Stimulated activated CD4-positive, alpha-beta T cell treated with anti-CD3 and anti-CD28 coated beads, Interleukin-4, amount 100 ng/mL, for 48 hours (primary cell): ENCODE results near the gene SETD3.

Experiments used
- DNase-seq, 2 donors: peaks; one replicate each; pipeline ENCODE4 v3.0.0-alpha.2; 2020; ENCODE audit warnings: low read depth in 2 of 2

SETD3 gene

DNA sequence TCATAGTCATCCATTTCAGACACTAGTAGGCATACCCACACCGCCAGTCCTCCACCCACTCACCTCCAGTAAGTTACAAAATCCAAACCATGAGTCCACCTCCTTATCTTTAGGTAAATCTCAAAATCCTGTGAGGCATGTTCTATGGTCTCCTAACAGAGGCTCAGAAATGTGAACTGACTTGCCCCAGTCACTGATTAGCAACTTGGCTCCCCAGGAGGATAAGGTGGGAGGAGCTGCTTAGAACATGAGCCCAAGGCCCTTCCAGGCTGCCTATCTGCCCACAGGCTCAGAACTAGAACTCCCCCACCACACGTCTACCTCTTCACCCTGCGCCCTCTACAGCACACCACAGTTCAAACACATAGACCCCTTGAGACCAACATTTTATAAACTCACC is 19.9 kb downstream of the SETD3 start:
- DNase-seq, result no peak

DNA sequence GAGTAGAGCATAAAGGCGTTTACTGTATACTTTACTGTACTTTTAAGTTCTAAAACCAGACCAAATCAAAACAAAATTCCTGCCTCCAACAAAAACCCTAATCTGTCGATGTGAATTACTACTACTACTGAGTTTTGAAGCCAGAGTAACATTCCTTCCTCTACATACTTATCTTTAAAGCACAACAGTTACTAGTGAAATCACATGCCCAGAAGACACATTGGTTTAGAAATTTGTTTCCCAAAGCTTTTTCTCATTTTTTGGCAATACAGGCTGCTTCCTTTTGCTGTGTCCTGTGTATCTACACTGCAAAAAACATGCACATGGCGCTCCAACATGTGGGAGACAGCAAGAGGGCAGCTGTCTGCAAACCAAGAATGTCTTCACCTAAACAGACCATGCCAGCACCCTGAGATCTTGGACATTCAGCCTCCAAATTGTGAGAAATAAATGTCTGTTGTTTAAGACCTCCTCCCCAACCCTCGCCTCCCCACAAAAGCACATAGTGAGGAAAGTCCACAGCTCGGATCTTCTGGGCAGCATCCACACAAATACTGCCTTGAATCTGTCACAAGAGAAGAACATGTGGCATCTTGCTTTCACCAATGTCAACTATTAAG is 21.1 kb downstream of the SETD3 start:
- no peak for DNase-seq

GRCh38 chr14:99454246-99454645 is 26.4 kb downstream of the SETD3 start:
- DNase-seq, result no peak

- DNase-seq, result no peak
Observed at GRCh38 chr14:99452968-99453367, 27.7 kb downstream of the SETD3 start.

DNA sequence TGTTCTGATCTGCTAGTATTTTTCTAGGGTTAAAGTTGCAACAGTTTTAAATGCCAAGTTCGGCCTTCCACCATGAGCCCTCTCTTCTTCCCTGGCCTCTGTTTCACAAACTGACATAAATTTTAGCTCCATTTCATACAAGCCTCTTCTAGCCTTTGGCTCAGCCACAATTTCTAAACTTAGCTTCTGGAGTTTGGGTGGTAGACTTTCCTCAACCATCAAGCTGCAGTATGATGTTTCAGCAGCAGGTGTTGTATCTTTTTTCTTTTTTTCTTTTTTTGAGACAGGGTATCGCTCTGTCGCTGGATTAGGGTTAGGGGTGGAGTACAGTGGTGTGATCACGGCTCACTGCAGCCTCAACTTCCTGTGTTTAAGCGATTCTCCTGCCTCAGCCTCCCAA is 29.4 kb downstream of the SETD3 start:
- no peak for DNase-seq

DNA sequence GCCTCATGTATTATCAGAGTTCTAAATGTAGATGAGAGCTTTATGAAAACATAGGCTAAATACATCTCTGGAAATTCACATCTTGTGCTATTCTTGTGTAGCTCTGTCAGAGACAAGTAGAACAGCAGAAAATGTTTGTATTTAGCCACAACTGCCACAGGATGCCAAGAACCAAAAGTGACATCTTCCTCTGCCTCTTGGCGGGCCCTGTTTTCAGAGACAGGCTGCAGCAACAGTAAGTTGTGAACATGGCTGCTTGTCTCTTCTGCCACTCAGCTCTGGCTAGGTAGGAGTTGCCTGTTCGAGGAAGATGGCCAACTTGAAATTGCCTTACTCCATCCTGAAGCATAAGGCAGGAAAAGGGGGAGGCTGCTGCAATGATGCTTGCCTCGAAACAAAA is 30.4 kb downstream of the SETD3 start:
- no peak for DNase-seq

DNA sequence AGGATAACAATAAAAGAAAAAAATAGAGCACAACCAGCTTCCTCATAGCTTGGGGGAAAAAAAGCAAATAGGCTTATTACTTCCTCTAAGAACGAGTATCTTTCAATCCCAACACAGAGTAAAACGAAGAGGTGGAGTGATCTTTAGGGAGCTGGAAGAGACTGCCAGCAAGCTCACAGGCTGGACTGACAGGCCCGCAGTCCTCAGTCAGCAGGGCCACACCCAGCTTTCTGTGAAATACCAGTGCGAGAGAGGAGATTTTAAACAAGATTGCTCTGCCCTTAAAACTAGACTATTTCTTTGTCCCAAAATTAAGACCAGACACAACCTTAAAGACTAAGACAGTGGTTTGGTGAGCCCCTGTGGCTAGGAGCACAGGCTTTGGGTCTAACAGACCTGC is 32.9 kb downstream of the SETD3 start:
- DNase-seq, result no peak

DNA sequence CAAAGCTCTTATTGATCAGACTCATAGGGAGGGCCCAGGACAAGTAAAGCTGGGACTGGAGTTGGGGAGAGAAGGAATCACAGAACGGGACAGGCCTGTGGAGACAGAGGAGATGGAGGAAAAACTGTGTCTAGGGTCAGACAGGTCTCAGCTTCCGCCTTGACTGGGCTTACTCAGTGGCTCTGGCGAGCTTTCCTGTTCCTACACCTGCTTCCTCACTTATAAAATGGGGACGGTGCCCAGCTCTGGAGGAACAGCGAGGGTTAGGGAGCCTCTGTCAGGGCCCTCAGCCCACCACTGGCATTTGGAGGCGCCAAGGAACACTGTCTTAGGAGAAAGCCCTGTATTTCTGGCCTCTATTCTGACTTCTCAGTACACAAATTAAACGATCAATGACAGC is 34.7 kb downstream of the SETD3 start:
- DNase-seq, result no peak

- DNase-seq, result no peak
Observed at GRCh38 chr14:99441918-99442317, 38.7 kb downstream of the SETD3 start.

GRCh38 chr14:99441157-99441870 is 39.3 kb downstream of the SETD3 start:
- no peak for DNase-seq

GRCh38 chr14:99440278-99440677 is 40.4 kb downstream of the SETD3 start:
- no peak for DNase-seq

DNA sequence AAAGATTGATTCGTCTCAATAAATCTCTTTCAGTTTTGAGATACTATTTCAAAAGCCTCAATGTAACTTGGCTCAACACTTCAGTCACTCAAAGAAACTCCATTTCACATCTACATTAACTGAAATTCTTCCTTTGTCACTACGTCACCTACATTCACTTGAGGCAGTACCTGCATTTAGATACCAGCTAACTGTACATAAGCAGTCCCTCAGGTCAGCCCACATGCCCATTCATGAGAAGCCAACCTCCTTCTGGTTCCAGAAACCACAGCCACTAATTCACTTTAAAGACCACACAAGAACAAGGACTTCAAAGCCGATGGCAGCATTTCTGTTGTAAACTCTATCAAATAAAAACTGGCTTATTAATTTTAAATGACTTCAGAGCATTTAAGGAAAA is 43.0 kb downstream of the SETD3 start:
- no peak for DNase-seq

DNA sequence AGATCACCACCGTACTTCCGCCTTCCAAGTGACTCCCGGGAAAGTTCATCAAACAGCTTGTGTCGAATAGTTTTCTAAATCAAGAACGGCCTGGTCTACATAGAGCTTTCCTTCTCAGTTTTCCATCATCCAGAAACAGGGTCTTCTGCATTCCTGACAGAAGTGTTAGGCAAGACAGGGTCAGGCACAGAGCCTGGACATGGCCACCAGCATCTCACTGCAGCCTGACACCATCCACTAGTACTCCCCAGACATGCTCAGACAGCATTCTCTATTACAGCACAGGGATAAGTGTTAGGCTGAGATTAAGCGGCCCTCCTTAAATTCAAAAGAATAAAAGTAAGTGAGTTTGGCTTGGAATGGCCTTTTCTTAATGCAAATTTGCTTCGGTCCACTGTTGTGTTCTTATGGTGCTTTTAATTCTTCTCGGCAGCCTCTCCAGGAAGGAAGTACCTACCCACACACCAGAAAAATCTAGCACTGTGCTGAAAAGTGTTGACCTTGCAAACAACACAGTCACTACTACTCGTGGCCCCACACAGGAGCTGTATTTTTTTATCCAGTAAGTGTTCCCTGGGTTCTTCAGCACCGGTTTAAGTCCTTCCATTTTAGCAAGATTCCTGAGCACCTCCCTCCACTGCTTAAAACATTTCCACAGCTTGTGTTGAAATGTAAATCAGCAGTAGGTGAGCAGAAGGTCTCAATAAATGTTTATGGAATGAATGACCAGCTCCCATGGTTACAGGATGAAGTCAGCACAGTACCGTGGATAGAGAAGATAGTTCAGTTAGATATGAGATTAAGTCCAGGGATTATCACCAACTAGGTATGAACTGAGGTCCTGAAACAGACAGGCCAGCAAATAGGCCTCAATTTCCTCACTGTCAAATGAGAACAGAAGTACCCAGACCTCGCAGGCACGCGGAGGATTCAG is 44.1 kb downstream of the SETD3 start:
- DNase-seq, result no peak

- DNase-seq, result no peak
Observed at GRCh38 chr14:99435327-99435726, 45.3 kb downstream of the SETD3 start.

- no peak for DNase-seq
Observed at GRCh38 chr14:99432485-99432884, 48.2 kb downstream of the SETD3 start.

DNA sequence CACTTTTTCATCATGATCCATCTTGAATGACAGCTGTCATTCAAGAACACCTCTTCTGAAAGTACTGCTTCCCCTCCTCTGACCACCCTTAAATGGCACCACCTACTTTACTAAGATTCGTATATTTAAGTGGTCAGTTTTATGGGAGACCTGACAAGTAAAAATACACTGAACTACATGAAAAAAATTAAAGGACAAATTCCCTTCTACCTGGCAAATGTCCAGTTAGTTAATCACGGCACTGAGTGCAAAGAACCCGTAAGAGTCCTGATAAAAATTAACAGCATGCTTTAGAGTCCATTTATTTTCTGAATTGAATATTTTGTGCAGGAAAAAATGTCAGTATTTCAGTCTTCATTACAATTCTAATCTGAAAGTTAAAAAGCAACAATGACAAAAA is 48.7 kb downstream of the SETD3 start:
- no peak for DNase-seq

DNA sequence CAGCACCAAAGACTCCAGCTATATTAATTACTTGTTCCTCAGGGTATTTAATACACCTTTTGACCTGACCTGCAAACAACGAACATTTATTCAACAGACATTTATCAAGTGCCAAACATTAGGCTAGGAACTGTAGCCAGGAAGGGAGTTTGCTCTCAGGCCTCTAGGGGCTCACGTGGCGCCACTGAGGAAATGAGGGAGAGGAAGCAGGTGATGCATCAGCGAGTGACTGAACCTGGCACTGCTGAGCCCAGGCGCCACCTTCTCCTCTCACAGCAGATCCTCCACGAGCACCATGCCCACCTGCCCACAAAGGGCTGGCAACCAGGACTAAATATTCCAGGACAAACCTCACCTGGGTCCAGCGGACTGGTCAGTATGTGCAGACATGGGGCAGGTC is 50.2 kb downstream of the SETD3 start:
- peak in 1 of 2 donors; percentile 17 for DNase-seq

DNA sequence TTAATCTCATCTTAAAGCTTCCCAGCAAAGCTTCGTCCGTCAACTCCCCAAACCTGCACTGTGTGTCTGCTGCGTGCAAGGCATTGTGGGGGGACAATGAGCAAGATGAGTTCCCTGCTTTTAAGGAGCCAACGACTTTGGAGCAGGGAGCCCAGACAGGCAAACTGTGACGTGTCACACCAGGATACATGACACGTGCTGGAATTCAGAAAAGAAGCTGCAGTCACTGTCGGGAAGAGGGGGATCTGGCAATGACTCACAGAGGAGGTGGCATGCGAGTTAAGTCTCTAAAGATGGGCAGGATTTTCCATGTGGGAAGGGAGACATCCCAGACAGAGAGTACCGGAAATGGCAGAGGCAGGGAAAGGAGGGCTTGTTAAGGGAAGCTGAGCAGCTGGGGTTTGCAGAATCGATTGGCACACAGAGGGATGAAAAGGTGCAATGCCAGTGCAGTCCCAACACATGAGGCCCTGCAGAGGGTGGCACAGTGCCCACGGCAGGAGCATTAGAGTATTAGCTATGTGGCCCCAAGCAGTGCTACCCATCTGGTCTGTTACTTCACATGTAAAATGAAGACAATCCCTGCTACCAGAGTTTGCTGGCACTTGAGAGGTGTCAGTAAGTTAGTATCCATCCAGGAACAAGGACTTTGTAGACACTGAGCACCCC is 52.9 kb downstream of the SETD3 start:
- no peak for DNase-seq

DNA sequence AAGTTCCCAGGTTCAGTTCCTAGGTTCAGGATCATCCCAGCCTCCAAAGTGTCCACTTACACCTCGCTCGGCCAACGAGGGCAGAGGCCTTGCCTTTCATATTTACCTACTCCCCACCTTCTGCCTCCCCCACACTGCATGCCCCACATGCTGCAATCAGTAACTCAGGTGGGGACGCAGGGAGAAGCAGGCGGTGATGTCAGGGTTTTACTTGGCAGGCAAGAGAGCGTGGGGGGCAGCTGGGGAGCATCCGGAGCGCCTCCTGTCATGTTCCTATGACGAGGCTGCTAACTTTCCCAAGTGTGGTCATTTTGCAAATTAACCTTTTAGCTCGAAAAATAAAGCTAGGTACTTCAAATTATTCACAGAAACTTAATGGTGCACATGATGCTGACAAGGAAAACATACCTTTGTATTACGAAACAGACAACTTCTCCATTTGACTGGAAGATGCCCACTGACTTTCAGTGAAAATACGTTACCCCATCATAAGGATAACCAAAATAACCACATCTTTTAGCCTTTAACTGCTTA is 53.8 kb downstream of the SETD3 start:
- no peak for DNase-seq

DNA sequence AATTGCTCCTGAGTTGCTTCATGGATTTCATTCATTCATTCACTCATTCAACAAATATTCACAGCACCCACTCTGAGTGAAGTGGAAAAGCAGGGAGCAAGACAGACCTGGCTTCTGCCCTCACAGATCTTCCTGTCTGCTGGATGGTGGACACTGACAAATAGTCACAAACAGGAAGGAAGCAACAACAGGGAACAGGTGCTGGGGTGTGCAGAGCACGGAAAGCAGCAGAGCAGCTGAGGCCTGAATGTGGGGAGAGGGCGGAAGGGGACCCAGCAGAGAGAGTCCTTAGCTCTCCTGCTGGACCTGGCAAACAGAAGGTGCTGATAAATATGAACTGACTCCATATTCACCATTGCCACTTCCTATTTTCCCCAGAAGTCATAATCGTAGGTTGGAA is 54.4 kb downstream of the SETD3 start:
- DNase-seq, result no peak

DNA sequence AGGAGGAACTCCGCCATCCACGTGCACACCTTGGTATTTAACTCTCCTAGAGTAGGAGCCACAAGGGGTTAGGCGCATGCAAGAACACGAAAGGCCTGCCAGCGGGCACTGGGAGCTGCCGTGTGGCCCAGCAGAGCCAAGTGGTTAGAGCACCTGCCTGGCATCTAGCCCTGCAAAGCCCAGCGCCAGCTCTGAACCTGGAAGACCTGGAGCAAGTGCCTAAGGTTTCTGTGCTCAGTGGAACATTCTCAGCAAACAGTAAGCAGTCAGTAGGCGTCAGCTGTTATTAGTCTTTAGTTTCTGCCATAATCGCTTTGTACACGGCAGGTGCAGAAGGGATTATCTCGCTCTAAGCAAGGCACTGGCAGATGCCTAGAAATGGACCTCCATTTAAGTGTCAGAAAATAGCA is 55.4 kb downstream of the SETD3 start:
- no peak for DNase-seq

GRCh38 chr14:99424306-99424877 is 56.3 kb downstream of the SETD3 start:
- DNase-seq, result no peak
